ENCODE results near the gene RAB33A.

DNA sequence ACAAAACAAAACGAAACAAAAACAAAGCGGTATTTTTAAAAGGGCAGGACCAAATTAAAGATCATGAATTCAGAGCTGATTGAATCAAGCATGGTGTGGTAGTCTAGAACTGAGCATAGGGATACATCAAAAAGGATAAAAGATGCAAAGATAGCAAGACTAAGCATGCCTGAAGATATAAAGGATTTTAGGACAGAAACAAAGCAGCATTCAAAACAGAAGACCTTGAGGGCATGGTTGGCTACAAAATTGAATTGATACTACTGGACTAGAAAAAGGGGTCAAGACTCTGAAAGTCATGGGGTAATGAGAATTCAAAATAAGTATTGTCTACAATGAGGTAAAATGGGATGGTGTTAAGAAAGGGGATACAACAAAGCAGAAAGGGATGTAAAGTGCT, 41.6 kb downstream of the RAB33A start:
- TF ChIP-seq POLR2A (IDR thresholded peaks at IDR 0.05), result no peak
- TF ChIP-seq, protein P1, sequence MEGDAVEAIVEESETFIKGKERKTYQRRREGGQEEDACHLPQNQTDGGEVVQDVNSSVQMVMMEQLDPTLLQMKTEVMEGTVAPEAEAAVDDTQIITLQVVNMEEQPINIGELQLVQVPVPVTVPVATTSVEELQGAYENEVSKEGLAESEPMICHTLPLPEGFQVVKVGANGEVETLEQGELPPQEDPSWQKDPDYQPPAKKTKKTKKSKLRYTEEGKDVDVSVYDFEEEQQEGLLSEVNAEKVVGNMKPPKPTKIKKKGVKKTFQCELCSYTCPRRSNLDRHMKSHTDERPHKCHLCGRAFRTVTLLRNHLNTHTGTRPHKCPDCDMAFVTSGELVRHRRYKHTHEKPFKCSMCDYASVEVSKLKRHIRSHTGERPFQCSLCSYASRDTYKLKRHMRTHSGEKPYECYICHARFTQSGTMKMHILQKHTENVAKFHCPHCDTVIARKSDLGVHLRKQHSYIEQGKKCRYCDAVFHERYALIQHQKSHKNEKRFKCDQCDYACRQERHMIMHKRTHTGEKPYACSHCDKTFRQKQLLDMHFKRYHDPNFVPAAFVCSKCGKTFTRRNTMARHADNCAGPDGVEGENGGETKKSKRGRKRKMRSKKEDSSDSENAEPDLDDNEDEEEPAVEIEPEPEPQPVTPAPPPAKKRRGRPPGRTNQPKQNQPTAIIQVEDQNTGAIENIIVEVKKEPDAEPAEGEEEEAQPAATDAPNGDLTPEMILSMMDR (IDR thresholded peaks at IDR 0.05), result no peak
